Ectodermal cell (in vitro differentiated cells): ENCODE data around the gene TUB.

ENCODE experiments used
- H3K27ac ChIP-seq: 2 replicates; pipeline ENCODE4 v1.7.0; 2013; ENCODE audit warnings: mild to moderate bottlenecking, low read depth, low read length; ENCODE audit not compliant: insufficient read depth, poor library complexity, severe bottlenecking
- H3K27me3 ChIP-seq: 2 replicates; pipeline ENCODE4 v1.7.0; 2013; ENCODE audit warnings: mild to moderate bottlenecking, low read length; ENCODE audit not compliant: insufficient read depth, control insufficient read depth, poor library complexity, severe bottlenecking
- H3K36me3 ChIP-seq: one replicate; pipeline ENCODE4 v1.7.0; 2013; ENCODE audit warnings: low read length; ENCODE audit not compliant: control insufficient read depth, insufficient read depth
- H3K4me1 ChIP-seq: one replicate; pipeline ENCODE4 v1.7.0; 2013; ENCODE audit warnings: low read length; ENCODE audit not compliant: control insufficient read depth, insufficient read depth
- H3K4me3 ChIP-seq: 2 replicates; pipeline ENCODE4 v1.7.0; 2013; ENCODE audit warnings: low read depth, low read length, control low read depth; ENCODE audit not compliant: insufficient read depth
- H3K9me3 ChIP-seq: 2 replicates; pipeline ENCODE4 v1.7.0; 2013; ENCODE audit warnings: mild to moderate bottlenecking, low read length, moderate library complexity; ENCODE audit not compliant: control insufficient read depth
- WGBS, 2 experiments: methylation state at CpG; one replicate each; pipeline ENCODE4 v1.1.7; 2013; ENCODE audit warnings: missing lambda C conversion rate in 2 of 2; 5-methylcytosine and 5-hydroxymethylcytosine counted together

TUB gene

GRCh38 chr11:8091721-8092120 is 10.7 kb downstream of the TUB start:
- Histone ChIP-seq H3K36me3 (no peaks in the 10 kb centered on the region), H3K27ac (no peak overlapping the region), H3K9me3 (no peaks in the 10 kb centered on the region), H3K4me3 (no peak overlapping the region), H3K4me1 (no peaks in the 10 kb centered on the region), H3K27me3 (no peaks in the 10 kb centered on the region)
- 94% methylated on average over 5 of the region's 5 CpGs for WGBS, 2 experiments

- no peak overlapping the region for H3K4me3 ChIP-seq
- H3K36me3 ChIP-seq, result peaks cover 6% of the 10 kb centered on the region
- 68 to 69% methylated on average over 11 of the region's 11 CpGs for WGBS, 2 experiments
- no peaks in the 10 kb centered on the region for H3K27me3 ChIP-seq
- no peaks in the 10 kb centered on the region for H3K4me1 ChIP-seq
- H3K27ac ChIP-seq, result no peak overlapping the region
- H3K9me3 ChIP-seq, result no peaks in the 10 kb centered on the region
Observed at GRCh38 chr11:8092587-8093424, 11.8 kb downstream of the TUB start.

DNA sequence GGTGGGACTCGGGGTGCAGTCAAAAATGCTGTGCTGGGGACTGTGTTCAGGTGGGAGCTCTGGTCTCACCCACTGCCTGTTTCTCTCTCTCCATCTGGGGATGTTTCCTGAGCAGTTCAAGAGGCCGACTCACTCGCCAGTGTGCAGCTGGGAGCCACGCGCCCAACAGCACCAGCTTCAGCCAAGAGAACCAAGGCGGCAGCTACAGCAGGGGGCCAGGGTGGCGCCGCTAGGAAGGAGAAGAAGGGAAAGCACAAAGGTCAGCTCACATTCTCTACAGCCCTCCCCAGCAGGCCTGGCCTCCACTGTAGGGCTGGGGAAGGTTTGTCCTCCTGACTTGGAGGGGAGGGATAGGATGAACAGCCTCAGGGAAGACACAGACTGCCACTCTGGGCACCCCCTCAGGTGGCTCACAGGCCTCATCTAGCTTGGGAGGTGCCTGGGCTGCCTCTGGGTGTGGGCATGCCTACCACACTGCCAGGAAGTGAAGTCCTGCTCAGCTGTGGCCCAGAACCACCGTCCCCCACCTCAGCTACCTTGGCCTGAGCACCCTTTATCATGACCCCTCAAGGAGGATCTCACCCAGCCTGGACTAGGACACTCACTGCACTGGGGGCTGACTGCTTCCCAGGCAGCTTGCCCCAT is 13.0 kb downstream of the TUB start:
- H3K27ac ChIP-seq, result no peak overlapping the region
- H3K4me1 ChIP-seq, result no peaks in the 10 kb centered on the region
- WGBS, 2 experiments, result 95 to 96% methylated on average over 9 of the region's 9 CpGs
- H3K4me3 ChIP-seq, result no peak overlapping the region
- H3K9me3 ChIP-seq, result no peaks in the 10 kb centered on the region
- no peaks in the 10 kb centered on the region for H3K27me3 ChIP-seq
- H3K36me3 ChIP-seq, result peaks cover 17% of the 10 kb centered on the region

DNA sequence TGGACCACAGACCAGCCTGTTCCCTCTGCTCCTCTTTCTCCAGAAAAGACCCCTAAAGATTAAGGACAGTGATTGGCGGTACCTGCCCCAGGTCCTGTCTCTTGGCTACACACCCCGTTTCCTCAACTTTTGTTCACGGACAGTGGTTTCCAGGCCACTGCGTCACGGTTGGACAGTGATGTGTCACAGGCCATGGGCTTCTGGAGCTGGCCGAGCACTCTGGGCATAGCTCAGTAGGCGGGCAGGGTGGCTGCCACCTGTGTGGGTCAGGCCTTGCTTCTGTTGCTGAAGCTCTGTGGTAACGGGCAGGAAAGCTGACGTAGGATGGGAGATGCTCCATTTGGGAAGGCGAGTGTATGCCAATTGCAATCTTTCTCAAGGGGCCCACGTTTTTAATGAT is 13.6 kb downstream of the TUB start:
- Histone ChIP-seq H3K4me3 (no peak overlapping the region), H3K9me3 (no peaks in the 10 kb centered on the region), H3K27ac (no peak overlapping the region), H3K27me3 (no peaks in the 10 kb centered on the region), H3K36me3 (peaks cover 18% of the 10 kb centered on the region), H3K4me1 (no peaks in the 10 kb centered on the region)
- 93 to 95% methylated on average over 11 of the region's 11 CpGs for WGBS, 2 experiments

- Histone ChIP-seq H3K27ac (no peak overlapping the region), H3K9me3 (no peaks in the 10 kb centered on the region), H3K27me3 (no peaks in the 10 kb centered on the region), H3K4me3 (no peak overlapping the region), H3K36me3 (peaks cover 18% of the 10 kb centered on the region), H3K4me1 (no peaks in the 10 kb centered on the region)
- WGBS, 2 experiments, result 93 to 97% methylated on average over 12 of the region's 12 CpGs
Observed at GRCh38 chr11:8095371-8095770, 14.4 kb downstream of the TUB start.

- WGBS, 2 experiments, result 93 to 96% methylated on average over 5 of the region's 5 CpGs
- Histone ChIP-seq H3K27ac (no peak overlapping the region), H3K4me1 (no peaks in the 10 kb centered on the region), H3K4me3 (no peak overlapping the region), H3K27me3 (no peaks in the 10 kb centered on the region), H3K9me3 (no peaks in the 10 kb centered on the region), H3K36me3 (peaks cover 24% of the 10 kb centered on the region)
Observed at GRCh38 chr11:8095806-8096522, 15.0 kb downstream of the TUB start.

- no peaks in the 10 kb centered on the region for H3K9me3 ChIP-seq
- H3K4me3 ChIP-seq, result no peak overlapping the region
- H3K4me1 ChIP-seq, result no peaks in the 10 kb centered on the region
- H3K27ac ChIP-seq, result no peak overlapping the region
- H3K36me3 ChIP-seq, result peaks cover 30% of the 10 kb centered on the region
- no peaks in the 10 kb centered on the region for H3K27me3 ChIP-seq
- WGBS, 2 experiments, result 80 to 91% methylated on average over 5 to 6 of the region's 6 CpGs
Observed at GRCh38 chr11:8096575-8096974, 15.6 kb downstream of the TUB start.

- WGBS, 2 experiments, result 94 to 97% methylated on average over 8 of the region's 8 CpGs
- Histone ChIP-seq H3K9me3 (no peaks in the 10 kb centered on the region), H3K4me1 (no peaks in the 10 kb centered on the region), H3K4me3 (no peak overlapping the region), H3K36me3 (peaks cover 33% of the 10 kb centered on the region), H3K27ac (no peak overlapping the region), H3K27me3 (no peaks in the 10 kb centered on the region)
Observed at GRCh38 chr11:8097062-8097461, 16.1 kb downstream of the TUB start.

GRCh38 chr11:8097468-8097867 is 16.5 kb downstream of the TUB start:
- 92 to 99% methylated on average over 9 of the region's 9 CpGs for WGBS, 2 experiments
- no peaks in the 10 kb centered on the region for H3K4me1 ChIP-seq
- no peak overlapping the region for H3K27ac ChIP-seq
- peaks cover 33% of the 10 kb centered on the region for H3K36me3 ChIP-seq
- H3K4me3 ChIP-seq, result no peak overlapping the region
- H3K27me3 ChIP-seq, result no peaks in the 10 kb centered on the region
- no peaks in the 10 kb centered on the region for H3K9me3 ChIP-seq

- peaks cover 33% of the 10 kb centered on the region for H3K36me3 ChIP-seq
- no peak overlapping the region for H3K4me3 ChIP-seq
- H3K27ac ChIP-seq, result no peak overlapping the region
- no peaks in the 10 kb centered on the region for H3K27me3 ChIP-seq
- 96 to 98% methylated on average over 2 of the region's 2 CpGs for WGBS, 2 experiments
- no peaks in the 10 kb centered on the region for H3K9me3 ChIP-seq
- H3K4me1 ChIP-seq, result no peaks in the 10 kb centered on the region
Observed at GRCh38 chr11:8097926-8098325, 16.9 kb downstream of the TUB start.
